Measurements from ENCODE around the gene COL4A2.

The COL4A2 gene

GRCh38 chr13:110463871-110464510 lies 156.9 kb downstream of the COL4A2 start:
- no peak for DNase-seq

- DNase-seq, result no peak
Measured at GRCh38 chr13:110464556-110465333, 157.7 kb downstream of the COL4A2 start.

GRCh38 chr13:110465696-110466095 lies 158.6 kb downstream of the COL4A2 start:
- DNase-seq, result no peak

- DNase-seq, result no peak
Measured at GRCh38 chr13:110466266-110466915, 159.3 kb downstream of the COL4A2 start.

GRCh38 chr13:110467516-110468110 lies 160.5 kb downstream of the COL4A2 start:
- DNase-seq, result no peak

GRCh38 chr13:110468986-110469495 lies 162.0 kb downstream of the COL4A2 start:
- DNase-seq, result no peak

GRCh38 chr13:110469597-110469996 lies 162.5 kb downstream of the COL4A2 start:
- no peak for DNase-seq

- DNase-seq, result no peak
Measured at GRCh38 chr13:110470272-110471009, 163.4 kb downstream of the COL4A2 start.

- no peak for DNase-seq
Measured at GRCh38 chr13:110471156-110471832, 164.2 kb downstream of the COL4A2 start.

GRCh38 chr13:110471833-110472162 lies 164.7 kb downstream of the COL4A2 start:
- no peak for DNase-seq

- no peak for DNase-seq
Measured at GRCh38 chr13:110472904-110473563, 165.9 kb downstream of the COL4A2 start.

- no peak for DNase-seq
Measured at GRCh38 chr13:110474713-110475112, 167.6 kb downstream of the COL4A2 start.

- DNase-seq, result peak; percentile 53 to 75
Measured at GRCh38 chr13:110475117-110475516, 168.0 kb downstream of the COL4A2 start.

GRCh38 chr13:110475550-110476219 lies 168.6 kb downstream of the COL4A2 start:
- peak in 1 of 2 experiments; percentile 59 for DNase-seq

GRCh38 chr13:110476220-110476617 lies 169.1 kb downstream of the COL4A2 start:
- DNase-seq, result no peak

- DNase-seq, result no peak
Measured at GRCh38 chr13:110477706-110478245, 170.7 kb downstream of the COL4A2 start.

GRCh38 chr13:110478405-110479214 lies 171.5 kb downstream of the COL4A2 start:
- DNase-seq, result no peak

- no peak for DNase-seq
Measured at GRCh38 chr13:110479215-110479545, 172.1 kb downstream of the COL4A2 start.

GRCh38 chr13:110479648-110480047 lies 172.6 kb downstream of the COL4A2 start:
- no peak for DNase-seq

- DNase-seq, result no peak
Measured at GRCh38 chr13:110480161-110480560, 173.1 kb downstream of the COL4A2 start.
